ENCODE data around the gene CD109.

DNA sequence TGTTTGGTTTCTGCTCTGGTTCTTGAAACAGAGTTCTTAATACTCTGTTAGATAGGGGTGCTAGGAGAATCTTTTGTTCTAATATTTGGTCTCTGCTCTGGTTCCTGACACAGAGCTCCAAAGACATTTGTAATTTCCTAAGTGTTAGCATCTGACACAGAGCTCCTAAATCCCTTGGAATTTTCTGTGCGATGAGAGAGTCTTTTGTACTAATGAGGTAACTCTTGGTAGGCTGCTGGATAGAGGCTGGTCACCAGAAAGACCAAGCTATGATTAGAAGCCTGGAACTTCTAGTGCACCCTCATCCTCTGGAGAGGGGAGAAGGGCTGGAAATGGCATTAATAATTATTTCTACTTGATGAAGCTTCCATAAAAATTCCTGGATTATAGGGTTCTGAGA is 7.7 kb upstream of the CD109 start:
- TF ChIP-seq CTCF (conservative IDR thresholded peaks at IDR 0.05) (no peak), ZFX (IDR thresholded peaks at IDR 0.05) (no peak)

Measured in C4-2B (cell line).